ENCODE results near the gene NUP54.

- TF ChIP-seq, protein P1, sequence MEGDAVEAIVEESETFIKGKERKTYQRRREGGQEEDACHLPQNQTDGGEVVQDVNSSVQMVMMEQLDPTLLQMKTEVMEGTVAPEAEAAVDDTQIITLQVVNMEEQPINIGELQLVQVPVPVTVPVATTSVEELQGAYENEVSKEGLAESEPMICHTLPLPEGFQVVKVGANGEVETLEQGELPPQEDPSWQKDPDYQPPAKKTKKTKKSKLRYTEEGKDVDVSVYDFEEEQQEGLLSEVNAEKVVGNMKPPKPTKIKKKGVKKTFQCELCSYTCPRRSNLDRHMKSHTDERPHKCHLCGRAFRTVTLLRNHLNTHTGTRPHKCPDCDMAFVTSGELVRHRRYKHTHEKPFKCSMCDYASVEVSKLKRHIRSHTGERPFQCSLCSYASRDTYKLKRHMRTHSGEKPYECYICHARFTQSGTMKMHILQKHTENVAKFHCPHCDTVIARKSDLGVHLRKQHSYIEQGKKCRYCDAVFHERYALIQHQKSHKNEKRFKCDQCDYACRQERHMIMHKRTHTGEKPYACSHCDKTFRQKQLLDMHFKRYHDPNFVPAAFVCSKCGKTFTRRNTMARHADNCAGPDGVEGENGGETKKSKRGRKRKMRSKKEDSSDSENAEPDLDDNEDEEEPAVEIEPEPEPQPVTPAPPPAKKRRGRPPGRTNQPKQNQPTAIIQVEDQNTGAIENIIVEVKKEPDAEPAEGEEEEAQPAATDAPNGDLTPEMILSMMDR (IDR thresholded peaks at IDR 0.05), result no peak
- TF ChIP-seq POLR2A (IDR thresholded peaks at IDR 0.05) (no peak), POLR2AphosphoS5 (IDR thresholded peaks at IDR 0.05) (no peak)
These were observed 30.1 kb upstream of the NUP54 start for GRCh38 chr4:76178296-76178695.

Measured in prostate gland (tissue), 2 donors.